Activated T-cell treated with anti-CD3 and anti-CD28 coated beads for 1 hour (primary cell): Measurements from ENCODE around the gene BMPR1A.
A peak's percentile ranks its signal among the peaks of the same experiment; 100 is the strongest.
"Not testable (repeated sequence)": the region's sequence is repeated elsewhere in the genome, so short reads cannot be mapped to it uniquely, and the experiment has no call there.

Source experiments
- DNase-seq: peaks from one replicate; pipeline ENCODE4 v3.0.0-alpha.2; 2020; ENCODE audit warnings: low read depth

BMPR1A gene

DNA sequence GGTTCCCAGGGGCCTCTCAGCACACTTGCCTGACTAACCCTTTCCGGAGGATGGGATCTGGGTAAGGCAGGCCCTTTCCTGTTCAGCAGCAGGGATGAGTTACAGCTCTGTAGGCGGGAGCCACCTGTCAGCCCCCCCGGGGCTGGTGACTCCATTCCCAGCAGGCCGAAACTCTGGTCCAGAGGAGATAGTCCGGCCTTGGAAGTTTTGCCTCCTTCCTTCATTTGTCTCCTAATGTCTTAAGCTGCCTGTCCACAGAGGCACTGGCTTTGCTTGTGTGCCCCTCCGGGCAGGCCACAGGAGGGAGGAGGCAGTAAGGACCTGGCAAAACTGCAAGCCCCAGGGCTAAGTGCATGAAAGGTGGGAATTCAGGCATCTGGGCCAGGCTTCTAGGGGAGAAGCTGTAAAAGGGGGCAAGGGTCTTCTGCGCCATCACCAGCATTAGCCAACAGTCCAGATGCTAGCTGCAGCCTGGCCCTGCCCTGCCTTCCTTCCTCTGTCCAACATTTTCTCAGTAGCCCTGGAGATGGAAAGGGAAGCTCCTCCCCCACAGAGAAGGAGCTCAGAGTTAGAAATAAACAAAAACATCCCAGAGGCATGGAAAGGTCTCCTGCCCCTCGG, 213.1 kb downstream of the BMPR1A start:
- no peak for DNase-seq

DNA sequence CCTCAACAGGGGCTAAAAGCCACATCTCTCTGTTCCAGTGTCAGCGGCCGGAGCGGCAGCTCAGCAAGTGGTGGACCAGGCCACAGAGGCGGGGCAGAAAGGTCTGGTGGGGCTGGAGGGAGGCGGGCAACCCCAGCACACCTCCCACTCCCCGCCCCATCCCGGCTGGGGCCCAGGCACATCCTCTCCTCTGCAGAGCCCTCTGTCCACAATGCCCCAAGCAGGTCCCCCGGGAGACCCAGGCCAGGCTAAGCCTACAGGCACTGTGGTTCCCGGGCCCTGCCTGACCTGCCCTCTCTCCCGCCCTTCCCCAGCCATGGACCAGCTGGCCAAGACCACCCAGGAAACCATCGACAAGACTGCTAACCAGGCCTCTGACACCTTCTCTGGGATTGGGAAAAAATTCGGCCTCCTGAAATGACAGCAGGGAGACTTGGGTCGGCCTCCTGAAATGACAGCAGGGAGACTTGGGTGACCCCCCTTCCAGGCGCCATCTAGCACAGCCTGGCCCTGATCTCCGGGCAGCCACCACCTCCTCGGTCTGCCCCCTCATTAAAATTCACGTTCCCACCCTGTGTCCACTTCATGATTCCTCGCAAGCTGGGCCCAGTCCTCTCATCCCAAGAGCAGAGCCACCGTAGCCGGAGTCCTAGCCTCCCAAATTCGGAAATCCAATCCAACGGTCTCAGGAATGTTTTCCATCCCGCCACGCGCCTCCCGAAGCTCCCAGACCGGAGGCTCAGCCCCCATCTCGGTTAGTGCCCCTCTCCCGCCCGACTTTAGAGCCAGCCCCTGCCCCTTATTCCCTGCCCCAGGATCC, 214.0 kb downstream of the BMPR1A start:
- no peak for DNase-seq

DNA sequence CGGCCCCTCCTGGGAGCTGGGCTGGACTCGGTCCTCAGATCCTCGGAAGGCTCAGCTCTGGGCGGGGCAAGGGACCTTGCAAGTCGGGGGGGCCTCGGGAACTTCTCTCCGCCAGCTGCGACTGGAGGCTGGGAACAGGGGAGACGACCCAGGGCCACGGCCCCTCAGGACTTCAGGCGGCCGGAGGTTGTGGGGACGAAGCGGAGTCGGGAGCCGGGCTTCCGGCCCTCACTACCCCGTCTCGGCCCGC, 214.5 kb downstream of the BMPR1A start:
- DNase-seq = no peak

DNA sequence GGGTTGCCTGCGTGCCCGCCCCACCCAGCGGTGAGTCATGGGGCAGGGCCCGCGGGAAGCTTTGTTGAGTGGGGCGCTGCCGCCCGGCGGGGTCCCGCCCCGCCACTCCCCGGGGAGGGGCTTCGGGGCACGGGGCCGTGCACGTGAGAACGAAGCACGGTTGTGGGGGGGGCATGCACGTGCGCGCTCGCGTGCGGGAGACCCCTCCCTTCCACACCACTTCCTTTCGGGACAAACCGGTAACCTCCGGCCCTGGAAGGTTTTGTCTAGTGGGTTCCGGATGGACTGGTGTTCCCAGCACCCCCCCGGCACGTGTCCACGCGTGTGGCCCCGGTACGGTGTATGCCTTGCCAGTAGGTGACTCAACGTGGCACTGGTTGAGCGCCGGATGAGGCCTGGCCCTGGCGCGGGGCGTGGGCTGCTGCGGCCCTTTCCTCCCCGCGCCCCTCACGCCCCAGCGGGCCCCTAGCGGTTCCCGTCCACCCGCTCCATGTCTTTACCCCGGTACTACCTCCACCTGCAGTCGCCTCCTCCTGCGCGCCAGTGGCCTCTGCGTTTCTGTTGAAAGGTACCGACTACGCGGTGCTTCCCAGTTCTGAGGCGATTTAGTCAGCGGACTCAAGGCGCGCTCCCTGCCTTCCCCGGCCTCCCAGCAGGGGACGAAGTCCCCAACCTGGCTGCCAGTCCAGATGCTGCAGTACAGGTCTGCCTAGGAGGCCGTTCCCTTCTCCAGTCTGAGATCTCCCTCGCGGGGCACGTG, 215.0 kb downstream of the BMPR1A start:
- peak; percentile 88 for DNase-seq

DNA sequence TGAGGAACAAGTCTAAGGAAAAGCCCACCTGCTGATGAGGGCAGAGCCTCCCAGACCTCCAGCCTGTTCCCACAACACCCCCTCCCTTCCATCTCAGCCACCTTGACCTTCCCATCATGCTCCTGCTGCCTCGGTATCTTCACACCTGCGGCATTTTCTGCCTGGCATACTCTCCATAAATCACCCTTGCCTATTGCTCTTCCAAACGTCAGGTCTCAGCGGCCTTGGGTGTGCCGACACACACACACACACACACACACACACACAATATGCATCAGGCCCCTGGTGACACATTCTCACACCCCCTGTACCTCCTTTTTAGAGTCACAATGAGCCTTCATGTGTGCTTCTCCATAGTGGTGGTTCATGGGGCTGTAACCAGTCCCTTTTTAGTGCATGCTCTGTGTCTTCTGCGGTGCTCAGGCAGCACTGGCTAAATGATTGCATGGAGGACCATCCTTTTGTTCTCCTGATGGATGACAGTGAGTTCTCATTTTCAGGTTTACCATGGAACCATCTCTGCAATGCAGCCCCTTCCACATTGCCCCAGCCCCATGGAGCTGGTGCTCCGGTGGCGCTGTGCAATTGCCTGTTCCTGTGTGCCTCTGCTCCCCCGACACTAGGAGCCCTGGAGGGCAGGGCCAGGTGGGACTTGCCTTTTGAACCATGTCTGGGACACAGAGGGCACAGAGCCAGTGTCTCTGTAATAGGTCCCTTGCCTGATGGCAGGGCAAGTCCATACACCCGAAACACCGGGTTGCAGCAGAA, 216.4 kb downstream of the BMPR1A start:
- no peak for DNase-seq

DNA sequence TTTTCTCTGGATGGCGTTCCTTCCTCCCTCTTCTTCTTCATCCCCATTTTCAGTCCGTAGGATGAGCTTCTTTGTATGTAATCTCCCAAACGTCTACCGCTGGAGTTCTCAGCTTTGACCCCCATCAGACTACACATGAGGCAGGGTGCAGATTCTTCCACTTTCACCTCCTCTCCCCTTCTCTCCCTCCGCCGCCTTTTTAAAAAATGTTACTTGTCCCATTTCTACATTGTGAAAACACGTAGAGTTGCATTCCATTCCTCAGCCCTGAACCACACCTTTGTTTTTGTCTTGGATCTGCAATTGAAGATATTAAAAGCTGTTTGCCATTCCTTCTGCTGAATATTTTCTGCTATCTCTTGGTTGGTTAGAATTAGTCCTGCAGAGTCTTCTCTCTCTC, 218.1 kb downstream of the BMPR1A start:
- DNase-seq = no peak

DNA sequence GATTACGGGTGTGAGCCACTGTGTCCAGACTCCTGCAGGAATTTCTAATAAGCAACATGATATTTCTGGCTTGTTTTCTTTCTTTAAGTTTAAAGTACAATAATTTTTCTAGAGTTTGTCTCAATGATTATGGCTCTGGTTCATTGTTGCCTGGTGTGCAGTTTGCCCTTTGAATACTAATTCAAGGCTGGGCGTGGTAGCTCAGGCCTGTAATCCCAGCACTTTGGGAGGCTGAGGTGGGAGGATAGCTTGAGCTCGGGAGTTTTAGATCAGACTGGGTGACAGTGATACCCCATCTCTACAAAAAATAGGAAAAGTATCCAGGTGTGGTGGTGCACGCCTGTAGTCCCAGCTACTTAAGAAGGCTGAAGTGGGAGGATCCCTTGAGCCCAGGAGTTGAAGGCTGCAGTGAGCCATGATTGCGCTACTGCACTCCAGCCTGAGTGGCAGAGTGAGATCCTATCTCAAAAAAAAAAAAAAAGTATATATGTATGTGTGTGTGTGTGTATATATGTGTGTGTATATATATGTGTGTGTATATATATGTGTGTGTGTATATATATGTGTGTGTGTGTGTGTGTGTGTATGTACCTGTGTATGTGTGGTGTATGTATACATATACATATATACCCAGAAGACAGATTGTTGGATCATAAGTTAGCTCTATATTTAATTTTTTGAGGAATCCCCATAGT, 220.1 kb downstream of the BMPR1A start:
- DNase-seq = no peak

DNA sequence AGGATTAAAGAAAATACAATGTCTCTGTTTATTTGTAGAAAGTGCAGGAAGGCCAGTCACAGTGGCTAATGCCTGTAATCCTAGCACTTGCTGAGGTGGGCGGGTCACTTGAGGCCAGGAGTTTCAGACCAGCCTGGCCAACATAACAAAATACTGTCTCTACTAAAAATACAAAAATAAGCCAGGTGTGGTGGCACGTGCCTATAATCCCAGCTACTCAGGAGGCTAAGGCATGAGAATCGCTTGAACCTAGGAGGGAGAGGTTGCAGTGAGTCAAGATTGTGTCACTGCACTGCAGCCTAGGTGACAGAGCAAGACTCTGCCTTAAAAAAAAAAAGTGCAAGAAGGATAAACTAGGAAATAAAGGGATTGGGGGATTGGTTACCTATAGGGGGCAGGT, 222.0 kb downstream of the BMPR1A start:
- DNase-seq = not testable (repeated sequence)

DNA sequence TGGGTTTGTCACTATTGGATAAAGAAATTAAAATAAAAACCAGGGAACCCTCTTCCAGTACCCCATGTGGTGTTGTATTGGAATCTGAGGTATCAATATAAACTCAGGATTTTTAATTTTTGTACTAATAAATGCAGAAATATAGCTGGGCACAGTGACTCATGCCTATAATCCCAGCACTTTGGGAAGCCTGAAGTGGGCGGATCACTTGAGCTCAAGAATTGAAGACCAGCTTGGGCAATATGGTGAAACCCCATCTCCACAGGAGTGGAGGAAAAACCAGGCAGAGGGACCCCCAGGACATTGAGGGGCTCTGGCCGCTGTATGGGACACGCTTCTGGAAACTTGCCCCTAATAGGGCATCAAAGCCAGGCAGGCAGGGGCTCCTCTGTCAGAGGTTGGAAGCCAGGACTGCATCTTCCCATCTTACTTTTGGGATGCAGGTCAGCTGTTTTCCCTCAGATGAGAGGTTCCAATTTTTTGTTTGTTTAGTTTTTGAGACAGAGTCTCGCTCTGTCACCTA, 222.9 kb downstream of the BMPR1A start:
- no peak for DNase-seq

DNA sequence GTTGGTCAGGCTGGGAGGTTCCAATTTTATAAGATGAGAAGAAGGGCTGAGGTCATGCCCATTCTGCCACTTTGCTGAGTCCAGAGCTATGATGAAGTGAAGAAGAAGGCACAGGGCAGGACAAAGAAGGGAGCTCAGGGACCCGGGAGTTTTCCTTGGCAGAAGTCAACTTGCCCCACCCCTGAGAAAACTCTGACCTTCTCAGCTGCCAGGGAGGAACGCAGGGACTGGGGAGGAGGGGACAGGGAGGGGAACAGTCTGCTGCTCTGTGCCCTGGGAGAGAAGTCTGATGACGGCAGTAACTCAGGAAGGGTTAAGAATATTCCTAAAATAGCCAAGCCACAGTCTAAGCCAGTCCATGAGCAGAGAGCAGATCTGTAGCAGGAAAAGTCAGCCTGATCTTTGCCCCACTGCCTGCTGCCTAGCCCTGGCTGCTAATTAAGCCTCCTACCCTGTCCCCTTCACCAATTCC, 223.6 kb downstream of the BMPR1A start:
- DNase-seq = no peak

DNA sequence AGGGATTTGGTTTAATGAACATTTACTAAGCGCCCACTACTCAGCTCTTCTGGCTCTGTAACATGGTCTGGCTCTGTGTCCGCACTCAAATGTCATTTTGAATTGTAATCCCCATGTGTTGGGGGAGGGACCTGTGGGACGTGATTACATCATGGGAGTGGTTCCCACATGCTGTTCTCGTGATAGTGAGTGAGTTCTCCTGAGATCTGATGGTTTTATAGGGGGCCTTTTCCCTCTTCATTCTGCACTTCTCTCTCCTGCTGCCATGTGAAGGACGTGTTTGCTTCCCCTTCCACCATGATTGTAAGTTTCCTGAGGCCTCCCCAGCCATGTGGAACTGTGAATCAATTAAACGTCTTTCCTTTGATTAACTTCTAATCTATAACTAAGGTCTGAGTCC, 224.6 kb downstream of the BMPR1A start:
- not testable (repeated sequence) for DNase-seq

DNA sequence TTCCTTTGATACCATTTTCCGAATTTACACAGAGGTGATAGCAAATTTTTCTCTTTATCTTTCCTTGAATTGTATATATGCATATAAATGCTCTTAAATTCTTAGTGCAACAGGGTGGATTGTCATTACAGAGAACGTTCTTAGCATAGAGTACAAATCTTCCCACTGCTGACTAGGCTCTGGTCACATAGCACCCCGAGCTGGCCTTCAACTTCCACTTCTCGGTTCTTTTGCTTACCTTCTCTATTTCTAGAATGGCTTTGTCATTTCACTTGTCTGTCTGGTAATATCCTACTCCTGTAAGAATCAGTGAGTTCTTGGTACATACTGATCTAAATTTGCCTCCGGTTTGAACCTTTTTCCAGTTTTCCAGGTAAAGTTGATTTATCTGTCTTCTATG, 225.3 kb downstream of the BMPR1A start:
- DNase-seq = no peak
